ENCODE data around the gene LRRC46.

Gene LRRC46

GRCh38 chr17:47882695-47883588 is 51.5 kb downstream of the LRRC46 start:
- H3K4me3 ChIP-seq (replicated peaks; ENCODE audit: low read depth, low read length) = no peak overlapping the region
- no peak for TF ChIP-seq CTCF (IDR thresholded peaks at IDR 0.05; ENCODE audit: low read depth, low read length, missing control alignments)
- no peak for DNase-seq (ENCODE audit: extremely low read depth, low read depth)

DNA sequence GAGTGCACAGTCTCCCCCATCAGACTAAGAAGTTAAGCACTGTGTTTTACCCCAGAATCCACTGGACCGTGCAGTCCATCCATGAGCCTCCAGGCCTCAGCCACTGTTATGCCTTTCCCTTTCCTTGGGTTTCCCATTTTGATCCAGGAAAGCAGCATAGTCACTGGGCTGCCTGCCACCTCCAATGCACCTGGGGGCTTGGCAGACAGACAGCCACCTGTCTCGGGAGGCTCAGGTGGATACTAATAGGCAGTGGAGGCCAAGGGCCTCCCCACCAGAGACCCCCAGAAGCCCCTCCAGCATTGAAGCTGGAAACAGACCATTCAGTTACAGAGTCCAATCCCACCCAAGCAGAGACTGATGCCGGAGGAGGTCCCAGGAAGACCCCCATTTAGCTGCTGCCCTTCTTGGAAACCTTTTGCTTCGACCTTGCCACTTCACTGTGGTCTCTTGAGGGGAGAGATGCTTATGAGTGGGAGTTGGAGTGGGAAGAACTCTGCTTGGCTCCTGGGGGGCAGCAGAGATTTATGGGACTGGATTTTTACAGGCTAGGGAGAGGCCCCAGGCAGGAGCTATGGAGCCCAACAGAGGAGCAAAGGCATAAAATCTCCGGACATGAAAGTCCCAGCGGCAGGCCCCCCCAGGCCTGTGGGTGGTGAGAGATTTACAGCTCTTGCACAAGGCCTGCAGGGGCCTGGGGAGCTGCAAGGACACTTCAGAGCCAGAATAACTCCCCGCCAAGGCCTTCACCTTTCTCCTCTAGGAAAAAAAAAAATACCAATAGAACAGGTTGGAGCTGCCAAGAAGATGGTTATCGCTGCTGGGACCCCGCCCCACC is 52.3 kb downstream of the LRRC46 start:
- TF ChIP-seq CTCF (IDR thresholded peaks at IDR 0.05; ENCODE audit: low read depth, low read length, missing control alignments) = no peak
- no peak overlapping the region for H3K4me3 ChIP-seq (replicated peaks; ENCODE audit: low read depth, low read length)
- no peak for DNase-seq (ENCODE audit: extremely low read depth, low read depth)

- H3K4me3 ChIP-seq (replicated peaks; ENCODE audit: low read depth, low read length) = no peak overlapping the region
- DNase-seq (ENCODE audit: extremely low read depth, low read depth) = no peak
- TF ChIP-seq CTCF (IDR thresholded peaks at IDR 0.05; ENCODE audit: low read depth, low read length, missing control alignments) = no peak
Observed at GRCh38 chr17:47884427-47884740, 52.9 kb downstream of the LRRC46 start.

DNA sequence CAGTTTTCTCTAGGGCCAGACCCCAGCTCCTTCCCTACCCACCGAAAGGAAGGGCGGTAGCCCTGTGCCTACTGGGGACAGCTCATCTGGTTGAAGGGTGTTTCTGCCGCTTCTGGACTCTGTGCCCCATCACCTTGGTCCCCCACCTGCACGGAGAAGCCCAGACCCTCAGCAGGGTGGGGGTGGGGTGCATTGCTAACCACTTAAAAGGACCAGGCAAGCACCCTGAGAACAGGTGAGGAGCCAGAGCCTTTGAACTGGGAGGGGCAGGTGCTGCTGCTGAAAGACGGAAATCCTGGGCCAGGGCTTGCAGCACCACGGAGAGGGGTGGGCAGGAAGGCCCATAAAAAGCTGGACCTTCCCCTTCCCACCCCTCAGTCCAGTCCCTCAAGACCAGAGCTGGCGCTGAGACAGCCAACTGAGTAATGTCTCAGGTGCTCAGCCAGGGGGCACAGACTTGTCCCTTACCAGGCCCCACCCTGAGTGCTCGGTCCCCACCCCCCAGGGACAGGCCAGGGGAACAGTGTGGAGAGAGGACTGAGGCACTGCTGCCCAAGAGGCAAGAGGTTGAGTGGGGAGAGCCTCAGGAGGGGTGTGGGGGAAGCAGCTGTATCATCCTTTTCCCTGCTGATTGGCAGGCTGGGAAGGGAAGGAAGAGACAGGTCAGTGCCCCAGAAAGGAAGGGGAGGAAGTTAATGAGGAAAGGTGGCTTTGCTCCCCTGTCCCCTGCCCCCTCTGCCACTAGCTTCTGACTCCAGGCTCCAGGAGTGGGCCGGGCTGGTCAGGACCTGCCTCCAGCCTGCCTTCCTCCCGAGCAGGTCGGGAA is 53.6 kb downstream of the LRRC46 start:
- no peak for DNase-seq (ENCODE audit: extremely low read depth, low read depth)
- H3K4me3 ChIP-seq (replicated peaks; ENCODE audit: low read depth, low read length) = no peak overlapping the region
- TF ChIP-seq CTCF (IDR thresholded peaks at IDR 0.05; ENCODE audit: low read depth, low read length, missing control alignments) = no peak
